CD4-positive, CD25-positive, alpha-beta regulatory T cell (primary cell): ENCODE data around the gene CHML. TPM values are rescaled to one million over a fixed set of nuclear protein-coding genes. Genes with fewer than 3 reads are reported as not detected.

Experiments
- ATAC-seq, 2 donors: fragments of 150-1000 bp; cut with Tn5 transposase; one replicate each; pipeline ENCODE4 v1.10.0; 2021; ENCODE audit warnings: low read depth in 2 of 2, moderate number of reproducible peaks in 2 of 2, moderate library complexity in 1 of 2
- DNase-seq, 3 donors: peaks; one replicate each; pipeline versions ENCODE4 v3.0.0 to v3.0.0-alpha.2; 2012 to 2022; ENCODE audit warnings: mixed read lengths in 1 of 3
- H3K27ac ChIP-seq: one replicate; pipeline ENCODE4 v1.7.0; 2013; ENCODE audit warnings: mild to moderate bottlenecking, low read length; ENCODE audit not compliant: insufficient read depth, poor library complexity, severe bottlenecking
- H3K27me3 ChIP-seq: one replicate; pipeline ENCODE4 v1.7.0; 2013; ENCODE audit warnings: low read length; ENCODE audit not compliant: control insufficient read depth, insufficient read depth
- H3K36me3 ChIP-seq: one replicate; pipeline ENCODE4 v1.7.0; 2013; ENCODE audit warnings: mild to moderate bottlenecking, low read length, moderate library complexity; ENCODE audit not compliant: control insufficient read depth, insufficient read depth
- H3K4me1 ChIP-seq: 2 replicates; pipeline ENCODE4 v1.7.0; 2013; ENCODE audit warnings: mild to moderate bottlenecking, low read length; ENCODE audit not compliant: insufficient read depth, control insufficient read depth, poor library complexity, severe bottlenecking
- H3K4me3 ChIP-seq: one replicate; pipeline ENCODE4 v1.7.0; 2013; ENCODE audit warnings: low read depth, mild to moderate bottlenecking, low read length, moderate library complexity
- H3K9me3 ChIP-seq, 2 experiments: 1 replicate in 1 of 2; 2 replicates in 1 of 2; pipeline ENCODE4 v1.7.0; 2013; ENCODE audit warnings: low read length in 2 of 2, mild to moderate bottlenecking in 1 of 2, moderate library complexity in 1 of 2; ENCODE audit not compliant: control insufficient read depth in 2 of 2
- H3K27ac Mint-ChIP-seq, 3 donors: one replicate each; pipeline ENCODE4 v1.8.0; 2020 to 2022; ENCODE audit warnings: mild to moderate bottlenecking in 3 of 3, mixed read lengths in 3 of 3, moderate library complexity in 2 of 3
- H3K27me3 Mint-ChIP-seq: one replicate; pipeline ENCODE4 v1.8.0; 2022; ENCODE audit warnings: mild to moderate bottlenecking, mixed read lengths
- H3K36me3 Mint-ChIP-seq: one replicate; pipeline ENCODE4 v1.8.0; 2020; ENCODE audit warnings: mixed read lengths
- H3K4me1 Mint-ChIP-seq, 4 donors: one replicate each; pipeline ENCODE4 v1.8.0; 2020 to 2022; ENCODE audit warnings: mixed read lengths in 4 of 4, mild to moderate bottlenecking in 1 of 4
- H3K4me3 Mint-ChIP-seq, 4 donors: one replicate each; pipeline ENCODE4 v1.8.0; 2020 to 2022; ENCODE audit warnings: mild to moderate bottlenecking in 4 of 4, mixed read lengths in 4 of 4, moderate library complexity in 3 of 4
- H3K9me3 Mint-ChIP-seq, 7 donors: one replicate each; pipeline ENCODE4 v1.8.0; 2020 to 2022; ENCODE audit warnings: mixed read lengths in 7 of 7, mild to moderate bottlenecking in 3 of 7, moderate library complexity in 2 of 7
- polyA plus RNA-seq, 4 donors: library from polyadenylated mRNA; unstranded; fragments of 300-500 nt; fragmentation: Illumina TruSeq; gene quantifications; one replicate each; pipeline ENCODE4 v1.2.3, GENCODE V29; 2021
- total RNA-seq: library from RNA; stranded (reverse); gene quantifications from one replicate; pipeline ENCODE4 v1.2.3, GENCODE V29; 2022

Gene CHML
- total and polyA plus RNA-seq, 5 donors from 2014 or later: 1.2 to 5.5 (median 3.3) TPM

DNA sequence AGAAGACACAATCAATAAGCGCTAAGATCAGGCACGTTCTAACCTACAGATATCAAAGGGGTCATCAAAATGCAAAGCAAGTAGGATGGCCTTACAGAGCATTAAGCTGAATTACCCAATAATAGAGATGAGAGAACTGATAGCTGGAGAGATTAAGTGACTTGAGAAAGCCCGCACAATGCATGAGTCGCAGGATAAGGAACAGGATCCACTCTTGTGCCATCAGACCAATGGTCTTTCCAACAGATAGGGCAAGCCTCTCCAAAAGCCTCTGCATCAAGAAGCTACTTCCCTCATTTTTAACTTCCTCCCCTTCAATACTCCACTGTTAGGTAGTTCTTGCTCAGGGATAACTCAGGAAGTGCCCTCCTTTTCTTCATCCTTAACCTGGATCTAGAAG lies 2.6 kb downstream of the CHML start:
- Histone ChIP-seq H3K36me3 (peaks cover 5% of the 10 kb centered on the region), H3K27me3 (no peaks in the 10 kb centered on the region), H3K27ac (no peak overlapping the region), H3K4me3 (peak overlapping the region; percentile 83), H3K4me1 (peaks cover 20% of the 10 kb centered on the region), H3K9me3 (no peaks in the 10 kb centered on the region)
- DNase-seq (no peak), ATAC-seq (no peak)
- H3K9me3 Mint-ChIP-seq: peaks cover 0 to 3% (median 0%) of the 10 kb centered on the region in 7 donors
- H3K4me1 Mint-ChIP-seq: peaks cover 20 to 41% (median 34%) of the 10 kb centered on the region in 4 donors
- peaks cover 5% of the 10 kb centered on the region for H3K36me3 Mint-ChIP-seq
- no peak overlapping the region for H3K27ac Mint-ChIP-seq
- H3K27me3 Mint-ChIP-seq: no peaks in the 10 kb centered on the region
- peak overlapping the region; percentile 45 to 97 (median 68) for H3K4me3 Mint-ChIP-seq

DNA sequence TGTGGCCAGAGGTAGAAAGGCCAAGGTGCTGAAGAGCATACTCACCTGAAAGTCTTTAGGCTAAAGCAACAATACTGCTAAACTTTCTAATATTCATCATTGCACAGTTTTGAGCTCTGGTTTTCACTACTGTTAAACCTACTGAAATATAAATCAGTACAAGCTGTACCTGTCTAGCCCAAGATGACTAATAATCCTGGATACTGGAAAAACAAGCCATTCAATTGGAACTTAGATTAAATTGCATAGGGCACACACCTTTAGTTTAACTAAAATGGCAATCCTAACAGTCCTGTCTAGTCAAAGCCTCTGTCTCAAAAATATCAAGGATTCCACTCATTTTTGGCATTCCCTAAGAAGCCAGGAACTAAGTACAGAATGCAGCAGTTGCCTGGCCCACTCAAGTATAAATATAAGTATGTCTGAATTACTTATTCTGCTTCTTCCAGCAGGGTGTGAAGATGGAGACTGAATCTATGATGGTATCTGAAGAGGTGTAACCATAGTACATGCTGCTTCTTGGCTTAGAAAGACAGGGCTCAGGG lies 3.1 kb downstream of the CHML start:
- H3K27ac ChIP-seq: no peak overlapping the region

DNA sequence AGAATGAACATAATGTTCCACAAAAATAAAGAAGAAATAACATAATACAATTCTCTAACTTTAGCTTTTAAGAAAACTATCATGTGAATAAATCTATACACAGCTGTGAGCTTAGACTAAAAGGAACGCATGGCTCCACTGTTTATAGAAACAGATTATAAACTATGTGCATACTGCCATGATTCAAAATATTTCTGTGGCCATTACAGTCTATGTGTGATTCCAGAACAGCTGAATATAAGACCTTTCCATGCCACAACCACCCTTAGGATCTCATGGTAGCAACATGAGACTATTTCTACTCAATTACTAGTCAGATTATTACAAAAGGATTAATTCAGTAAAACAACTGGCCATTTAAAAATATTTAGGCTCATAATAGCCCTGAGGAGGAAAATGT lies 3.9 kb downstream of the CHML start:
- Mint-ChIP-seq H3K27me3 (no peaks in the 10 kb centered on the region), H3K4me3 (peak overlapping the region in 1 of 4 donors; percentile 17), H3K4me1 (peaks cover 25 to 47% (median 34%) of the 10 kb centered on the region in 4 donors), H3K9me3 (no peaks in the 10 kb centered on the region), H3K36me3 (peaks cover 5% of the 10 kb centered on the region), H3K27ac (no peak overlapping the region)
- DNase-seq: no peak
- Histone ChIP-seq H3K4me1 (peaks cover 20% of the 10 kb centered on the region), H3K36me3 (peaks cover 5% of the 10 kb centered on the region), H3K27ac (no peak overlapping the region), H3K27me3 (no peaks in the 10 kb centered on the region), H3K4me3 (no peak overlapping the region), H3K9me3 (no peaks in the 10 kb centered on the region)
- no peak for ATAC-seq

More for the DNA sequence above, 3.1 kb downstream of the CHML start:
- H3K36me3 Mint-ChIP-seq: peaks cover 5% of the 10 kb centered on the region
- H3K4me1 Mint-ChIP-seq: peaks cover 21 to 42% (median 34%) of the 10 kb centered on the region in 4 donors
- Histone ChIP-seq H3K27me3 (no peaks in the 10 kb centered on the region), H3K4me3 (no peak overlapping the region), H3K9me3 (no peaks in the 10 kb centered on the region), H3K4me1 (peaks cover 20% of the 10 kb centered on the region), H3K36me3 (peaks cover 5% of the 10 kb centered on the region)
- H3K4me3 Mint-ChIP-seq: peak overlapping the region in 3 of 4 donors; percentile 45 to 88 (median 56)
- ATAC-seq (no peak), DNase-seq (peak in 1 of 3 donors; percentile 8)
- no peaks in the 10 kb centered on the region for H3K27me3 Mint-ChIP-seq
- H3K27ac Mint-ChIP-seq: no peak overlapping the region
- no peaks in the 10 kb centered on the region for H3K9me3 Mint-ChIP-seq

DNA sequence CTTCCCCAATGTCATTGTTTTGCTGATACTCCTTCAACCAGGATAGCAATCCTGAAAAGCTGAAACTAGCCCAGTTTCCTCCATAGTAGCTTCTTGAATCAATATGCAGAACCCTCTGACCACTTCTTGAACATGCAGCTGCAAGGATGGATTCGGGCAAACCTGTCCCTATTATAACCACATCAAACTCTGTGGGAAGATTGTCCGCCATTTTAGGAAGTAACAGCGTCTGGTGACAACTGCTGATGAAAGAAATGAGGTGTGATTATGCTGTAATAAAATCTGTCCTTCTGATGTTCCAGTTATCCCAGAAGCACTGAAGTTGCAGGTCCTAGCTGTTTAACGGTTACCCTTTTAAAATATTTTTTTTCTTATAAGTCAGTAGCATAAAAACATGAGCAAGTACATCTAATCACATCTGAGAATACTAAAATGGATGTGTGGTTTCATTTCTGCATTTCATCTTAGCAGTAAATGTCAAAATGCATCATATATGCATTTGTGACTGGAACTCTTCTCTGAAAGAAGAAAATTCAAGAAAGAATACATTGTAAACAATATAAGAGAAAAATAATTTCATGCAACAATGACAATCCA lies 4.5 kb downstream of the CHML start:
- H3K27me3 ChIP-seq: no peaks in the 10 kb centered on the region
- H3K36me3 Mint-ChIP-seq: peaks cover 5% of the 10 kb centered on the region
- peaks cover 24 to 46% (median 31%) of the 10 kb centered on the region in 4 donors for H3K4me1 Mint-ChIP-seq
- H3K4me3 ChIP-seq: no peak overlapping the region
- H3K4me1 ChIP-seq: peaks cover 20% of the 10 kb centered on the region
- H3K27ac Mint-ChIP-seq: peak overlapping the region in 1 of 3 donors; percentile 65
- no peaks in the 10 kb centered on the region for H3K9me3 ChIP-seq
- H3K4me3 Mint-ChIP-seq: no peak overlapping the region
- no peak overlapping the region for H3K27ac ChIP-seq
- DNase-seq (no peak), ATAC-seq (no peak)
- no peaks in the 10 kb centered on the region for H3K27me3 Mint-ChIP-seq
- H3K9me3 Mint-ChIP-seq: no peaks in the 10 kb centered on the region
- peaks cover 5% of the 10 kb centered on the region for H3K36me3 ChIP-seq

DNA sequence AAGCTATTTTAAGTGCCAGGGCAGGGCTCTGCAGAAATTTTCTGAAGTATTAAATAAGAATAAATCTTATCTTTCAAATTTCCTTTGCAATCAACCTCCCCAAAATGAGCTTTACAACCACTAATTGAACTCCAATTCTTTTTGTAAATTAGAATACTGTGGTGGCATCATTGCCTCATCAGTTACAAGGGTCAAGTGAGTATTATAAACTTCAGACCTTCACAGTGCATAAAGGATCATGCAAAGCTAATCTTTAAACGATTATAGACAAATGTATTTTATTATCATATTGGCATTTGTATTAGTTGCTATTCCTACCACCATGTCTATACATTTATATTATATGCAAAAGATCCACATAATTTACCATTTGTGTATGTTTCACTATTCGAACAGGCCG lies 7.2 kb downstream of the CHML start:
- Mint-ChIP-seq H3K4me3 (no peak overlapping the region), H3K9me3 (no peaks in the 10 kb centered on the region), H3K27ac (no peak overlapping the region), H3K36me3 (peaks cover 5% of the 10 kb centered on the region), H3K4me1 (peaks cover 19 to 36% (median 25%) of the 10 kb centered on the region in 4 donors), H3K27me3 (no peaks in the 10 kb centered on the region)
- DNase-seq (no peak), ATAC-seq (no peak)
- H3K4me1 ChIP-seq: peaks cover 11% of the 10 kb centered on the region
- no peak overlapping the region for H3K27ac ChIP-seq
- no peaks in the 10 kb centered on the region for H3K9me3 ChIP-seq
- peaks cover 5% of the 10 kb centered on the region for H3K36me3 ChIP-seq
- no peak overlapping the region for H3K4me3 ChIP-seq
- H3K27me3 ChIP-seq: no peaks in the 10 kb centered on the region

DNA sequence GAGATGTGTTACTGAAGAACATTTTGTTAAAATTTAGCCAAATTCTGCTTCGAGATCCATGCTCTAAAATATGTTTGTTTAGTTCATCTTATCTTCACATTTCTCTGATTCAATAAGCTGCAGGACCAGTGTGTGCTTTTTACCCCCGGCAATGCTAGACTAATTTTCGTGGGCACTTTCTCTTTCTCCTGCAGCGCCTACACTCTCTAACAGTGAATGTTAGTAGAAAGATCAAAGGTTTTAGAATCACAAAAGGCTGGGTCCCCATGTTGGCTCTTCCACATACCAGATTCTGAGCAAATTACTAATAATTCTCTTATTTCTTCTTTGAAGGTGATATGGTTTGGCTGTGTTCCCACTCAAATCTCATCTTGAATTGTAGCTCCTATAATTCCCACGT lies 8.5 kb downstream of the CHML start:
- peak in 1 of 3 donors; percentile 7 for DNase-seq
- Mint-ChIP-seq H3K27ac (peak overlapping the region in 1 of 3 donors; percentile 47), H3K9me3 (no peaks in the 10 kb centered on the region), H3K27me3 (no peaks in the 10 kb centered on the region), H3K4me3 (no peak overlapping the region), H3K36me3 (peaks cover 5% of the 10 kb centered on the region), H3K4me1 (peaks cover 12 to 29% (median 23%) of the 10 kb centered on the region in 4 donors)
- peaks cover 9% of the 10 kb centered on the region for H3K4me1 ChIP-seq
- ATAC-seq: peak in 1 of 2 donors; percentile 32
- H3K9me3 ChIP-seq: no peaks in the 10 kb centered on the region
- H3K27me3 ChIP-seq: no peaks in the 10 kb centered on the region
- H3K36me3 ChIP-seq: peaks cover 5% of the 10 kb centered on the region
- no peak overlapping the region for H3K27ac ChIP-seq
- H3K4me3 ChIP-seq: no peak overlapping the region

DNA sequence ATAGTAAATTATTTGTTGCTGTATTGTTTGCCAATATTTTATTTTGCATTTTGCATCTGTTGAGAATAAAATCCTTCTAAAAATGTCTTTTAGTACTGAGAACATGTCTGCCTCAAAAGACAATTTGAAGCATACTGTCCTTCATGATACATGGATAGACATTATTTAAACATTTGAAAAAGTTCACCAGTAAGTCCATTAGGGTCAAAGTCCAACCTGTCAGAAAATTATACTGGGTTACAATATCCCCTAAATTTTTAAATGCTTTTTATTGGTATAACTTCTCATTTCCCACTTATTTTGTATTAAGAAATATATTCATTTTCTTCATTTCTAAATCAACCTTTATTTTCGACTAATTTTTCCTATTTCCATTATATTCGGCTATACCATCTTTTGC lies 9.3 kb downstream of the CHML start:
- DNase-seq (no peak), ATAC-seq (no peak)

DNA sequence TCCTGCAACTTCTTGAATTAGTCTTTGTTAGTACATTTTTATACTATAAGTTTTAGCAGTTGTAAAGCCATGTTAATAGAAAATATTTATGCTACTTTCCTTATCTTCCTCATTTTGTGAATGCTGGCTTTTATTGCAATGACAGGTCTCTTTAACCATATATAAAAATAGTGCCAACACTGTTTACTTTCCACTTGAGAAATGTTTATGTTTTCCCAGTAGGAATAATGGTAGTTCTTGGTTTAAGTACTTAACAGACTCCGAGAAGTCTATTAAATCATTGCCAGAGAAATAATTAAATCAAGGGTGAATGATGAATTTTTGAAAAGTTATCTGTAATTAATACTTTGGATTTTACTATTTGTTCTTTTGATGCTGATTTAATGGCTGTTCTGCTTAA lies 9.7 kb downstream of the CHML start:
- Mint-ChIP-seq H3K36me3 (peaks cover 5% of the 10 kb centered on the region), H3K4me3 (no peak overlapping the region), H3K27me3 (no peaks in the 10 kb centered on the region), H3K4me1 (peaks cover 10 to 26% (median 20%) of the 10 kb centered on the region in 4 donors), H3K27ac (no peak overlapping the region), H3K9me3 (no peaks in the 10 kb centered on the region)
- H3K36me3 ChIP-seq: peaks cover 5% of the 10 kb centered on the region
- no peaks in the 10 kb centered on the region for H3K9me3 ChIP-seq
- DNase-seq: no peak
- H3K27me3 ChIP-seq: no peaks in the 10 kb centered on the region
- no peak for ATAC-seq
- H3K4me3 ChIP-seq: no peak overlapping the region
- H3K4me1 ChIP-seq: peaks cover 9% of the 10 kb centered on the region
- no peak overlapping the region for H3K27ac ChIP-seq

More for the DNA sequence above, 9.3 kb downstream of the CHML start:
- Mint-ChIP-seq H3K4me1 (peaks cover 10 to 26% (median 20%) of the 10 kb centered on the region in 4 donors), H3K9me3 (no peaks in the 10 kb centered on the region), H3K27ac (no peak overlapping the region), H3K4me3 (no peak overlapping the region), H3K36me3 (peaks cover 5% of the 10 kb centered on the region), H3K27me3 (no peaks in the 10 kb centered on the region)
- no peak overlapping the region for H3K4me3 ChIP-seq
- H3K27ac ChIP-seq: no peak overlapping the region
- H3K36me3 ChIP-seq: peaks cover 5% of the 10 kb centered on the region
- H3K9me3 ChIP-seq: no peaks in the 10 kb centered on the region
- peaks cover 9% of the 10 kb centered on the region for H3K4me1 ChIP-seq
- no peaks in the 10 kb centered on the region for H3K27me3 ChIP-seq
